HepG2 (cell line): ENCODE results near the gene PCGF3. TPM values are rescaled to one million over a fixed set of nuclear protein-coding genes. Genes with fewer than 3 reads are reported as not detected.

Source experiments
- CBX5 ChIP-seq: sonication (generic); formaldehyde crosslinking; IDR thresholded peaks from 2 replicates; pipeline ENCODE4 v1.4.0; 2020; ENCODE audit warnings: missing genetic modification reagents, borderline replicate concordance
- CC2D1A ChIP-seq: sonication (generic); formaldehyde crosslinking; IDR thresholded peaks from 2 replicates; pipeline ENCODE4 v1.8.1; 2023; ENCODE audit warnings: mild to moderate bottlenecking, missing genetic modification reagents
- CEBPB ChIP-seq: IDR thresholded peaks from 2 replicates; pipeline ENCODE4 v1.6.1; 2011; ENCODE audit warnings: low read depth, low read length, improper control_type of control experiment, borderline replicate concordance
- HNF4G ChIP-seq, 2 experiments: sonication (generic) in 1 of 2; formaldehyde crosslinking in 1 of 2; IDR thresholded peaks; 2 replicates each; pipeline versions ENCODE4 v1.4.0 to v1.6.1; 2011 to 2020; ENCODE audit warnings: borderline replicate concordance in 2 of 2, low read depth in 2 of 2, mild to moderate bottlenecking in 2 of 2, low read length in 1 of 2, missing genetic modification reagents in 1 of 2, moderate library complexity in 1 of 2
- KAT2B ChIP-seq: fragments of 150-350 bp; IDR thresholded peaks from 2 replicates; pipeline ENCODE4 v1.6.1; 2014; ENCODE audit warnings: low read depth, low read length, borderline replicate concordance
- KDM1A ChIP-seq: IDR thresholded peaks from 2 replicates; pipeline ENCODE4 v1.6.1; 2016; ENCODE audit warnings: missing compliant biosample characterization
- MAFK ChIP-seq, 2 experiments: IDR thresholded peaks in 1 of 2; conservative IDR thresholded peaks in 1 of 2; 2 replicates each; pipeline ENCODE4 v1.6.1; 2011; ENCODE audit warnings: improper control_type of control experiment in 2 of 2, low read length in 2 of 2
- MIER3 ChIP-seq: IDR thresholded peaks from 2 replicates; pipeline ENCODE4 v1.6.1; 2016; ENCODE audit warnings: missing compliant biosample characterization, borderline replicate concordance
- NCOA2 ChIP-seq: sonication (generic); formaldehyde crosslinking; IDR thresholded peaks from 2 replicates; pipeline ENCODE4 v1.8.0; 2022; ENCODE audit warnings: inconsistent platforms
- SMC3 ChIP-seq: IDR thresholded peaks from 2 replicates; pipeline ENCODE4 v1.6.1; 2011; ENCODE audit warnings: low read length, improper control_type of control experiment
- STAT5B ChIP-seq: sonication (generic); formaldehyde crosslinking; IDR thresholded peaks from 2 replicates; pipeline ENCODE4 v1.4.0; 2020; ENCODE audit warnings: missing genetic modification reagents
- ZBTB1 ChIP-seq: sonication (generic); formaldehyde crosslinking; IDR thresholded peaks from 2 replicates; pipeline ENCODE4 v1.4.0; 2020; ENCODE audit warnings: missing genetic modification reagents, borderline replicate concordance
- ZNF160 ChIP-seq: sonication (generic); formaldehyde crosslinking; IDR thresholded peaks from 2 replicates; pipeline ENCODE4 v1.8.0; 2022; ENCODE audit warnings: mild to moderate bottlenecking, inconsistent platforms, missing genetic modification reagents
- ZNF430 ChIP-seq: sonication (generic); formaldehyde crosslinking; IDR thresholded peaks from 2 replicates; pipeline ENCODE4 v1.9.0; 2021; ENCODE audit warnings: mild to moderate bottlenecking, missing genetic modification reagents
- ZNF557 ChIP-seq: sonication (generic); formaldehyde crosslinking; IDR thresholded peaks from 2 replicates; pipeline ENCODE4 v1.4.0; 2020; ENCODE audit warnings: missing genetic modification reagents
- ZNF570 ChIP-seq: sonication (generic); formaldehyde crosslinking; IDR thresholded peaks from 2 replicates; pipeline ENCODE4 v1.4.0; 2020; ENCODE audit warnings: mild to moderate bottlenecking, missing genetic modification reagents, borderline replicate concordance
- ZNF614 ChIP-seq: IDR thresholded peaks from 2 replicates; pipeline ENCODE4 v1.6.1; 2018; ENCODE audit warnings: missing biosample characterization, missing genetic modification reagents, inconsistent platforms, borderline replicate concordance
- ZNF672 ChIP-seq: sonication (generic); formaldehyde crosslinking; IDR thresholded peaks from 2 replicates; pipeline ENCODE4 v1.8.1; 2022; ENCODE audit warnings: missing genetic modification reagents
- ZNF777 ChIP-seq: sonication (generic); formaldehyde crosslinking; IDR thresholded peaks from 2 replicates; pipeline ENCODE4 v1.4.0; 2020; ENCODE audit warnings: missing genetic modification reagents
- ZSCAN12 ChIP-seq: sonication (generic); formaldehyde crosslinking; IDR thresholded peaks from 2 replicates; pipeline ENCODE4 v1.9.0; 2021; ENCODE audit warnings: mild to moderate bottlenecking, missing genetic modification reagents
- polyA plus RNA-seq, 8 experiments: library from polyadenylated mRNA; depleted of rRNA in 3 of 8; stranded (reverse) in 7 of 8; unstranded in 1 of 8; fragments of >200 nt; fragmentation: Illumina TruSeq in 4 of 8; extraction: Trizol in 4 of 8; gene quantifications; 2 replicates each; pipeline versions ENCODE4 v1.2.1 to v1.2.3, GENCODE V29; 2011 to 2016; ENCODE audit warnings: low read depth in 4 of 8, missing spikeins in 1 of 8, mixed read lengths in 1 of 8; ENCODE audit not compliant: insufficient read depth in 1 of 8
- total RNA-seq, 5 experiments: library from RNA; depleted of rRNA; stranded (reverse); fragments of >200 nt; fragmentation: Illumina TruSeq; extraction: Trizol; gene quantifications; 2 replicates each; pipeline ENCODE4 v1.2.3, GENCODE V29; 2016; ENCODE audit warnings: low read depth in 1 of 5
- TF ChIP-seq, protein P1 (sequence below): IDR thresholded peaks from 2 replicates; pipeline ENCODE4 v1.6.1; 2016
- TF ChIP-seq, protein P2 (sequence below): sonication (generic); formaldehyde crosslinking; IDR thresholded peaks from 2 replicates; pipeline ENCODE4 v1.4.0; 2020; ENCODE audit warnings: missing genetic modification reagents
- TF ChIP-seq, protein P3 (sequence below): sonication (generic); formaldehyde crosslinking; IDR thresholded peaks from 2 replicates; pipeline ENCODE4 v1.8.1; 2023; ENCODE audit warnings: mild to moderate bottlenecking, missing genetic modification reagents

PCGF3 gene
- total and polyA plus RNA-seq, 2 of the 13 experiments (the other 11 are each of a cell fraction or from before 2014, with no cell fraction given): 28.6 to 66.2 TPM

DNA sequence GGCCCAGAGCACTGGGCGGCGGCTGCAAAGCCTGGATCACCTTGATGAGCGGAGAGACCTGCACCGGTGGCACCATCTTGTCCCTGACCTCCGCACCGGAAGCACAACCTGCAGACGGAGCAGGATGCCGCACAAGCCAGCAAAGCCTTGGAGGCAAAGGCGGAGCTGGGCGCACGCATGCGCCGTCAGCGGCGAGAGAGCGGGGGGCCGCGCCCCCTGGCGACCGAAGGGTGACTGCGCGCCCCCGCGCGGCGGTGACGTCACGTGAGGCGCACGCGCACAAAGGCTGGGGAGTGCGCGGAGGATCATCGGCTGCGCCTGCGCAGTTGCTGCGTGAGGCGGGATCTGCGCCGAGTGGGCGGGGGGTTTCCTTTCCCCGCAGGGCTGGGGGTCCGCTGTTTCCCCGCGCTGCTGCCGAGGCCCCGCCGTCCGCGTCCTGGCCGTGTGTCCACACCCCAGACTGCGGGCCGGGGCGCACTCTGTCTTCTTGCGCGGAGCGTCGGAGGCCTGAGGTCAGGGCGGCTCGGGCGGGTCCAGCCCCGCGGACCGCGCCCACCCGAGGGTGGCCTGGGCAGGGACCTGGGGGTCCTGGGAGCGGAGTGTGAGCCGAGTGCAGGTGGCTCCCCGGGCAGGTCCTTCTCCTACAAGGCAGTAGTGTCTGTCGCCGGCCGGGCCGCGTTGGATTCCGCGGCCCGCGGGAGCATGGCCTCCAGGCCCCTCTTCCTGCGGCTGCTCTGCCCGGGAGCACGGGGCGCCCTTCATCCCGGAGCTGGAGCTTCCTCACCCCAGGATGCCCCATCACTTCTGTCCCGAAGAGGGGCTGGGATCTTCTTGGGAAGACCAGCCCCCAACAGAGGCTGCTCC lies 31.2 kb upstream of the PCGF3 start, which contains the start of the genes ATP5ME and MYL5 (continued):
- TF ChIP-seq SMC3 (peak; percentile 27; the same call in 1 of the 2 replicates), ZBTB1 (CRISPR knock-in tag) (no peak), CC2D1A (CRISPR knock-in tag) (no peak), KAT2B (no peak), ZNF430 (CRISPR knock-in tag) (no peak; the same call in 1 of the 2 replicates), MIER3 (peak; percentile 52; the same call in 1 of the 2 replicates), CEBPB (no peak), ZNF672 (CRISPR knock-in tag) (no peak), STAT5B (CRISPR knock-in tag) (no peak), ZNF777 (no peak), ZSCAN12 (no peak), KDM1A (no peak), CBX5 (no peak), ZNF614 (peak; percentile 80; the same call in 1 of the 2 replicates), ZNF557 (CRISPR knock-in tag) (0 out of 2 replicates have a peak, but pooled peaks have one; percentile 15), HNF4G (IDR thresholded peaks at IDR 0.05; ENCODE audit: borderline replicate concordance, low read depth, low read length) (peak; percentile 22; the same call in 1 of the 2 replicates), HNF4G (CRISPR knock-in tag; IDR thresholded peaks at IDR 0.05; ENCODE audit: borderline replicate concordance, low read depth) (no peak), MAFK (conservative IDR thresholded peaks at IDR 0.05 in 1 of 2, IDR thresholded peaks at IDR 0.05 in 1 of 2; ENCODE audit: low read length in 2 of 2) (0 out of 4 replicates have a peak, but pooled peaks of 1 of the 2 experiments have one; percentile 2), ZNF570 (CRISPR knock-in tag) (no peak), NCOA2 (peak; percentile 24; the same call in 1 of the 2 replicates), ZNF160 (no peak; the same call in 1 of the 2 replicates)
- TF ChIP-seq, protein P1, sequence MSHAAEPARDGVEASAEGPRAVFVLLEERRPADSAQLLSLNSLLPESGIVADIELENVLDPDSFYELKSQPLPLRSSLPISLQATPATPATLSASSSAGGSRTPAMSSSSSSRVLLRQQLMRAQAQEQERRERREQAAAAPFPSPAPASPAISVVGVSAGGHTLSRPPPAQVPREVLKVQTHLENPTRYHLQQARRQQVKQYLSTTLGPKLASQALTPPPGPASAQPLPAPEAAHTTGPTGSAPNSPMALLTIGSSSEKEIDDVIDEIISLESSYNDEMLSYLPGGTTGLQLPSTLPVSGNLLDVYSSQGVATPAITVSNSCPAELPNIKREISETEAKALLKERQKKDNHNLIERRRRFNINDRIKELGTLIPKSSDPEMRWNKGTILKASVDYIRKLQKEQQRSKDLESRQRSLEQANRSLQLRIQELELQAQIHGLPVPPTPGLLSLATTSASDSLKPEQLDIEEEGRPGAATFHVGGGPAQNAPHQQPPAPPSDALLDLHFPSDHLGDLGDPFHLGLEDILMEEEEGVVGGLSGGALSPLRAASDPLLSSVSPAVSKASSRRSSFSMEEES (CRISPR knock-in tag): no peak; the same call in 1 of the 2 replicates
- TF ChIP-seq, protein P2, sequence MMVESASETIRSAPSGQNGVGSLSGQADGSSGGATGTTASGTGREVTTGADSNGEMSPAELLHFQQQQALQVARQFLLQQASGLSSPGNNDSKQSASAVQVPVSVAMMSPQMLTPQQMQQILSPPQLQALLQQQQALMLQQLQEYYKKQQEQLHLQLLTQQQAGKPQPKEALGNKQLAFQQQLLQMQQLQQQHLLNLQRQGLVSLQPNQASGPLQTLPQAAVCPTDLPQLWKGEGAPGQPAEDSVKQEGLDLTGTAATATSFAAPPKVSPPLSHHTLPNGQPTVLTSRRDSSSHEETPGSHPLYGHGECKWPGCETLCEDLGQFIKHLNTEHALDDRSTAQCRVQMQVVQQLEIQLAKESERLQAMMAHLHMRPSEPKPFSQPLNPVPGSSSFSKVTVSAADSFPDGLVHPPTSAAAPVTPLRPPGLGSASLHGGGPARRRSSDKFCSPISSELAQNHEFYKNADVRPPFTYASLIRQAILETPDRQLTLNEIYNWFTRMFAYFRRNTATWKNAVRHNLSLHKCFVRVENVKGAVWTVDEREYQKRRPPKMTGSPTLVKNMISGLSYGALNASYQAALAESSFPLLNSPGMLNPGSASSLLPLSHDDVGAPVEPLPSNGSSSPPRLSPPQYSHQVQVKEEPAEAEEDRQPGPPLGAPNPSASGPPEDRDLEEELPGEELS (CRISPR knock-in tag): no peak; the same call in 1 of the 2 replicates
- TF ChIP-seq, protein P3, sequence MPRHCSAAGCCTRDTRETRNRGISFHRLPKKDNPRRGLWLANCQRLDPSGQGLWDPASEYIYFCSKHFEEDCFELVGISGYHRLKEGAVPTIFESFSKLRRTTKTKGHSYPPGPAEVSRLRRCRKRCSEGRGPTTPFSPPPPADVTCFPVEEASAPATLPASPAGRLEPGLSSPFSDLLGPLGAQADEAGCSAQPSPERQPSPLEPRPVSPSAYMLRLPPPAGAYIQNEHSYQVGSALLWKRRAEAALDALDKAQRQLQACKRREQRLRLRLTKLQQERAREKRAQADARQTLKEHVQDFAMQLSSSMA (CRISPR knock-in tag): peak; percentile 65; the same call in 1 of the 2 replicates
